ENCODE data around the gene INSRR. TPM values are rescaled to one million over a fixed set of nuclear protein-coding genes. Genes with fewer than 3 reads are reported as not detected.

The INSRR gene
- total RNA-seq, 1 experiment from 2014 or later, result not detected

GRCh38 chr1:156895455-156895812 is 36.5 kb upstream of the INSRR start:
- peak; percentile 23 for DNase-seq (ENCODE audit: low spot score)
- in situ Hi-C loops (cut with HindIII; ENCODE audit: low sequenced_read_pairs), result no loop called here

GRCh38 chr1:156894711-156895454 is 36.0 kb upstream of the INSRR start:
- no peak for DNase-seq (ENCODE audit: low spot score)
- in situ Hi-C loops (cut with HindIII; ENCODE audit: low sequenced_read_pairs), result no loop called here

GRCh38 chr1:156894001-156894400 is 35.1 kb upstream of the INSRR start:
- in situ Hi-C loops (cut with HindIII; ENCODE audit: low sequenced_read_pairs), result no loop called here
- DNase-seq (ENCODE audit: low spot score), result no peak

GRCh38 chr1:156893048-156893953 is 34.4 kb upstream of the INSRR start, which contains the start of gene PEAR1:
TSS of gene PEAR1 (plus strand) at chr1:156893718. CDS start at chr1:156903927, 10,209 bp downstream.
- in situ Hi-C loops (cut with HindIII; ENCODE audit: low sequenced_read_pairs), result no loop called here
- no peak for DNase-seq (ENCODE audit: low spot score)

- peak; percentile 71 for DNase-seq (ENCODE audit: low spot score)
- in situ Hi-C loops (cut with HindIII; ENCODE audit: low sequenced_read_pairs), result no loop called here
These were observed 33.5 kb upstream of the INSRR start for GRCh38 chr1:156892190-156893047.

GRCh38 chr1:156889802-156890580 is 31.1 kb upstream of the INSRR start:
- in situ Hi-C loops (cut with HindIII; ENCODE audit: low sequenced_read_pairs), result no loop called here
- peak; percentile 82 for DNase-seq (ENCODE audit: low spot score)

GRCh38 chr1:156887734-156888133 is 28.8 kb upstream of the INSRR start:
- no peak for DNase-seq (ENCODE audit: low spot score)
- in situ Hi-C loops (cut with HindIII; ENCODE audit: low sequenced_read_pairs), result no loop called here

GRCh38 chr1:156887317-156887716 is 28.4 kb upstream of the INSRR start:
- in situ Hi-C loops (cut with HindIII; ENCODE audit: low sequenced_read_pairs), result no loop called here
- DNase-seq (ENCODE audit: low spot score), result no peak

GRCh38 chr1:156886583-156887281 is 27.8 kb upstream of the INSRR start:
- in situ Hi-C loops (cut with HindIII; ENCODE audit: low sequenced_read_pairs), result no loop called here
- no peak for DNase-seq (ENCODE audit: low spot score)

- in situ Hi-C loops (cut with HindIII; ENCODE audit: low sequenced_read_pairs), result no loop called here
- no peak for DNase-seq (ENCODE audit: low spot score)
These were observed 27.0 kb upstream of the INSRR start for GRCh38 chr1:156885880-156886355.

GRCh38 chr1:156885314-156885713 is 26.4 kb upstream of the INSRR start:
- in situ Hi-C loops (cut with HindIII; ENCODE audit: low sequenced_read_pairs), result no loop called here
- DNase-seq (ENCODE audit: low spot score), result no peak

- in situ Hi-C loops (cut with HindIII; ENCODE audit: low sequenced_read_pairs), result no loop called here
- no peak for DNase-seq (ENCODE audit: low spot score)
These were observed 25.8 kb upstream of the INSRR start for GRCh38 chr1:156884560-156885184.

- DNase-seq (ENCODE audit: low spot score), result no peak
- in situ Hi-C loops (cut with HindIII; ENCODE audit: low sequenced_read_pairs), result no loop called here
These were observed 25.0 kb upstream of the INSRR start for GRCh38 chr1:156883919-156884318.

GRCh38 chr1:156882543-156882942 is 23.6 kb upstream of the INSRR start:
- in situ Hi-C loops (cut with HindIII; ENCODE audit: low sequenced_read_pairs), result no loop called here
- DNase-seq (ENCODE audit: low spot score), result no peak

GRCh38 chr1:156881663-156882062 is 22.7 kb upstream of the INSRR start:
- DNase-seq (ENCODE audit: low spot score), result no peak
- in situ Hi-C loops (cut with HindIII; ENCODE audit: low sequenced_read_pairs), result no loop called here

GRCh38 chr1:156881101-156881500 is 22.2 kb upstream of the INSRR start:
- in situ Hi-C loops (cut with HindIII; ENCODE audit: low sequenced_read_pairs), result no loop called here
- DNase-seq (ENCODE audit: low spot score), result no peak

- in situ Hi-C loops (cut with HindIII; ENCODE audit: low sequenced_read_pairs), result no loop called here
- no peak for DNase-seq (ENCODE audit: low spot score)
These were observed 21.6 kb upstream of the INSRR start for GRCh38 chr1:156880473-156880872.

GRCh38 chr1:156879876-156880275 is 21.0 kb upstream of the INSRR start:
- in situ Hi-C loops (cut with HindIII; ENCODE audit: low sequenced_read_pairs), result no loop called here
- no peak for DNase-seq (ENCODE audit: low spot score)
